Skeletal muscle tissue (tissue), 4 donors: ENCODE data around the gene ANKDD1B. TPM values are rescaled to one million over a fixed set of nuclear protein-coding genes. Genes with fewer than 3 reads are reported as not detected.
"Not testable (repeated sequence)": the region's sequence is repeated elsewhere in the genome, so short reads cannot be mapped to it uniquely, and the experiment has no call there.

ENCODE experiments used
- H3K27ac ChIP-seq: one replicate; pipeline ENCODE4 v1.7.0; 2013; ENCODE audit warnings: mild to moderate bottlenecking, low read depth, low read length, inconsistent platforms
- H3K27me3 ChIP-seq, 3 donors: one replicate each; pipeline ENCODE4 v1.7.0; 2013; ENCODE audit warnings: low read length in 3 of 3; ENCODE audit not compliant: control insufficient read depth in 3 of 3, insufficient read depth in 3 of 3
- H3K36me3 ChIP-seq, 3 donors: one replicate each; pipeline ENCODE4 v1.7.0; 2013; ENCODE audit warnings: low read length in 3 of 3; ENCODE audit not compliant: control insufficient read depth in 3 of 3, insufficient read depth in 3 of 3
- H3K4me1 ChIP-seq, 3 donors: one replicate each; pipeline ENCODE4 v1.7.0; 2013; ENCODE audit warnings: low read length in 3 of 3, mild to moderate bottlenecking in 3 of 3; ENCODE audit not compliant: control insufficient read depth in 3 of 3, insufficient read depth in 3 of 3
- H3K4me3 ChIP-seq, 3 donors: one replicate each; pipeline ENCODE4 v1.7.0; 2013; ENCODE audit warnings: low read length in 3 of 3
- H3K9ac ChIP-seq, 3 donors: one replicate each; pipeline ENCODE4 v1.7.0; 2013; ENCODE audit warnings: low read length in 3 of 3, mild to moderate bottlenecking in 3 of 3, moderate library complexity in 2 of 3, low read depth in 1 of 3
- H3K9me3 ChIP-seq, 3 donors: one replicate each; pipeline ENCODE4 v1.7.0; 2013; ENCODE audit warnings: low read length in 3 of 3; ENCODE audit not compliant: control insufficient read depth in 3 of 3
- total RNA-seq: library from RNA; depleted of rRNA; stranded (reverse); fragments of >200 nt; gene quantifications from one replicate; pipeline ENCODE4 v1.2.3, GENCODE V29; 2014
- donor health status: Osteomylitis.

ANKDD1B gene
- total RNA-seq = 3.7 TPM

- Histone ChIP-seq H3K9me3 (no peaks in the 10 kb centered on the region), H3K27me3 (peaks cover 0 to 3% (median 0%) of the 10 kb centered on the region in 3 donors), H3K9ac (peak within 1 kb of the TSS; percentile 22 to 58 (median 46)), H3K4me3 (peak within 1 kb of the TSS; percentile 55 to 79 (median 64)), H3K27ac (no peak within 1 kb of the TSS), H3K4me1 (peaks cover 3 to 9% (median 6%) of the 10 kb centered on the region in 3 donors), H3K36me3 (no peaks in the 10 kb centered on the region)
These were observed at the start of gene ANKDD1B for GRCh38 chr5:75611311-75612225. Gene ANKDD1B, plus strand, starts transcription at chr5:75611453. Its CDS starts 182 bp downstream, at chr5:75611635.

DNA sequence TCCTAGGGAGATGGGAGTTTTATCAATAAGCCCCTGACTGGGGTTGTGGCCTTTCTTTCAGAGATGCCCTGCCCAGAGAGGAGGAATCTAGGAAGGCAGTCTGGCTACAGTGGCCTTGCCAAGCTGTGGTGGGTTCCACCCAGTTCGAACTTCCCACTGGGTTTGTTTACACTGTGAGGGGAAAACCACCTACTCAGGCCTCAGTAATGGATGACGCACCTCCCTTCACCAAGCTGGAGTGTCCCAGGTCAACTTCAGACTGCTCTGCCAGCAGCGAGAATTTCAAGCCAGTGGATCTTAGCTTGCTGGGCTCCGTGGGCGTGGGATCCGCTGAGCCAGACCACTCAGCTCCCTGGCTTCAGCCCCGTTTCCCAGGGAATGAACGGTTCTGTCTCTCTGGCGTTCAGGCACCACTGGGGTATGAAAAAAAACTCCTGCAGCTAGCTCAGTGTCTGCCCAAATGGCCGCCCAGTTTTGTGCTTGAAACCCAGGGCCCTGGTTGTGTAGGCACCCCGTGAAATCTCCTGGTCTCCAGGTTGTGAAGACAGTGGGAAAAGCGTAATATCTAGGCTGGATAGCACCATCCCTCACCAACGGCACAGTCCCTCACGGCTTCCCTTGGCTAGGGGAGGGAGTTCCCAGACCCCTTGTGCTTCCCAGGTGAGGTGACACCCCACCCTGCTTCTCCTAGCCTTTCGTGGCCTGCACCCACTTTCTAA is 45.1 kb upstream of the ANKDD1B start:
- H3K27me3 ChIP-seq, H3K36me3 ChIP-seq, H3K9me3 ChIP-seq, H3K9ac ChIP-seq: not testable (repeated sequence)
- Histone ChIP-seq H3K27ac (peak overlapping the region; percentile 57), H3K4me1 (peaks cover 5 to 10% (median 7%) of the 10 kb centered on the region in 3 donors), H3K4me3 (peak overlapping the region in 1 of 3 donors; percentile 23)

- Histone ChIP-seq H3K4me3 (peak overlapping the region in 1 of 3 donors; percentile 23), H3K27ac (peak overlapping the region; percentile 57), H3K36me3 (no peaks in the 10 kb centered on the region), H3K4me1 (peaks cover 5 to 10% (median 7%) of the 10 kb centered on the region in 3 donors), H3K9me3 (no peaks in the 10 kb centered on the region), H3K27me3 (no peaks in the 10 kb centered on the region), H3K9ac (peak overlapping the region in 1 of 3 donors; percentile 14)
These were observed 44.4 kb upstream of the ANKDD1B start for GRCh38 chr5:75566710-75567309.

DNA sequence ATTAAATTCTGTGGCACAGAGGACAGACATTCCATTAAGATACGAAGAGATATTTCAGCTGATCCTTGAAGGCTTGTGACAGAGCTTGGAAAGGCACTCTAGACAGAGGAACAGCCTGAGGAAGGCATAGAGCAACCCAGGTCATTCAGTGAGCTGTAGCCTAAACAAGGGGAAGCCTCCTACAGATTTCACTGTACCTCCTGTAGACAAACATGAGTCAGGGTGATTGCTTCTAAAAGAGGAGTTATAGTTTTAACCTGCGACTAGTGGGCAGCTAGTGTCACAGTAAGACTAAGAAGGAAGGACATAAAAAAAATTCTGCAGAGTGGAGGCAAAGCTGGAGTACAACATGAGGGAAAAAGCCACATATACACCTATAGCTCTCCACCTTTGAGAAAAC is 43.5 kb upstream of the ANKDD1B start:
- Histone ChIP-seq H3K9ac (no peak overlapping the region), H3K4me3 (no peak overlapping the region), H3K9me3 (no peaks in the 10 kb centered on the region), H3K27me3 (no peaks in the 10 kb centered on the region), H3K27ac (no peak overlapping the region), H3K4me1 (peaks cover 5 to 10% (median 7%) of the 10 kb centered on the region in 3 donors), H3K36me3 (no peaks in the 10 kb centered on the region)

- Histone ChIP-seq H3K36me3 (no peaks in the 10 kb centered on the region), H3K9me3 (no peaks in the 10 kb centered on the region), H3K9ac (no peak overlapping the region), H3K27ac (no peak overlapping the region), H3K4me1 (peaks cover 5 to 10% (median 7%) of the 10 kb centered on the region in 3 donors), H3K4me3 (no peak overlapping the region), H3K27me3 (no peaks in the 10 kb centered on the region)
These were observed 43.1 kb upstream of the ANKDD1B start for GRCh38 chr5:75568202-75568601.

DNA sequence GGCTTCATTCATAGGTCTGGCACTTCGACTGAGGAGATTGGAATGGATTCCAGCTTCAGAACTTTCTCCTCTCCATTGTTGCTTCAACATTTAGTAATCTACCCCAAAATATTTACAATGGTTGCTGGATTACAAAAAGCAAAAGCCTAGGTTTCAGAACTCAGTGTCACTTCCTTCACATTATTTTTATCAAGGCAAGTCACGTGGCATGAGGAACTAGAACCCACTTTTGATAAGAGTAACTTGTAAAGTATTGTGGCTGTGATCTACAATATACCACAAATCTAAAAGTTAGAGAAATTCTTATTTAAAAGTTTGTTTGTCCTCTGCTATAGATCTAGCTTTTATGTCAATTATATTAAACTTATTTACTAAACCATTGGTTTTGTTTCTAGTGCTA is 39.7 kb upstream of the ANKDD1B start:
- H3K36me3 ChIP-seq = peaks cover 2 to 4% (median 4%) of the 10 kb centered on the region in 3 donors
- no peak overlapping the region for H3K9ac ChIP-seq
- H3K27ac ChIP-seq = no peak overlapping the region
- H3K9me3 ChIP-seq = no peaks in the 10 kb centered on the region
- H3K4me3 ChIP-seq = no peak overlapping the region
- H3K27me3 ChIP-seq = no peaks in the 10 kb centered on the region
- peaks cover 3 to 5% (median 3%) of the 10 kb centered on the region in 3 donors for H3K4me1 ChIP-seq

GRCh38 chr5:75574791-75575190 is 36.5 kb upstream of the ANKDD1B start:
- H3K27me3 ChIP-seq = no peaks in the 10 kb centered on the region
- H3K36me3 ChIP-seq = peaks cover 4 to 9% (median 7%) of the 10 kb centered on the region in 3 donors
- no peaks in the 10 kb centered on the region for H3K9me3 ChIP-seq
- H3K4me3 ChIP-seq = no peak overlapping the region
- no peaks in the 10 kb centered on the region for H3K4me1 ChIP-seq
- no peak overlapping the region for H3K9ac ChIP-seq
- H3K27ac ChIP-seq = no peak overlapping the region

- H3K27me3 ChIP-seq, H3K4me1 ChIP-seq, H3K9me3 ChIP-seq, H3K9ac ChIP-seq, H3K27ac ChIP-seq, H3K4me3 ChIP-seq: not testable (repeated sequence)
- H3K36me3 ChIP-seq = peaks cover 4 to 12% (median 11%) of the 10 kb centered on the region in 3 donors
These were observed 33.0 kb upstream of the ANKDD1B start for GRCh38 chr5:75578280-75578679.

DNA sequence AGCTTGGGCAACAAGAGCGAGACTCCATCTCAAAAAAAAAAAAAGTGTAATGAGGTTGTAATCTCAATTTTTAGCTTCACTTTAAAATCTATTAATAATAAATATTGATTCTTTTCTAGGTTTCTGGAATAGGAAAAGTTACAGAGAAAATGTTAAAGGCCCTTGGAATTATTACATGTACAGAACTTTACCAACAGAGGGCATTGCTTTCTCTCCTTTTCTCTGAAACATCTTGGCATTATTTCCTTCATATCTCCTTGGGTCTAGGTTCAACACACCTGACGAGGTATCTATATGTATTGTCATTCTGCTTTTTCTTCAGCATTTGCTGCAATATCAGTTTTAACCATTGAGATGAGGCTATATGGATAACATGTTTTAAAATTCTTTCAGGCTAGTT is 26.6 kb upstream of the ANKDD1B start:
- H3K27ac ChIP-seq = no peak overlapping the region

More for the DNA sequence above, 26.6 kb upstream of the ANKDD1B start:
- H3K27me3 ChIP-seq = no peaks in the 10 kb centered on the region
- peaks cover 0 to 11% (median 9%) of the 10 kb centered on the region in 3 donors for H3K36me3 ChIP-seq
- no peak overlapping the region for H3K4me3 ChIP-seq
- H3K4me1 ChIP-seq = no peaks in the 10 kb centered on the region
- H3K9me3 ChIP-seq = no peaks in the 10 kb centered on the region
- H3K9ac ChIP-seq = no peak overlapping the region
